Activated gamma-delta T cell treated with anti-CD3 and anti-CD28 coated beads, Interleukin-2, amount 50 U/mL, for 16 hours (primary cell): Measurements from ENCODE around the gene PCAT6.
"Not testable (repeated sequence)": the region's sequence is repeated elsewhere in the genome, so short reads cannot be mapped to it uniquely, and the experiment has no call there.

Experiments used
- DNase-seq: peaks from one replicate; pipeline ENCODE4 v3.0.0-alpha.2; 2020; ENCODE audit warnings: low read depth

PCAT6 gene

DNA sequence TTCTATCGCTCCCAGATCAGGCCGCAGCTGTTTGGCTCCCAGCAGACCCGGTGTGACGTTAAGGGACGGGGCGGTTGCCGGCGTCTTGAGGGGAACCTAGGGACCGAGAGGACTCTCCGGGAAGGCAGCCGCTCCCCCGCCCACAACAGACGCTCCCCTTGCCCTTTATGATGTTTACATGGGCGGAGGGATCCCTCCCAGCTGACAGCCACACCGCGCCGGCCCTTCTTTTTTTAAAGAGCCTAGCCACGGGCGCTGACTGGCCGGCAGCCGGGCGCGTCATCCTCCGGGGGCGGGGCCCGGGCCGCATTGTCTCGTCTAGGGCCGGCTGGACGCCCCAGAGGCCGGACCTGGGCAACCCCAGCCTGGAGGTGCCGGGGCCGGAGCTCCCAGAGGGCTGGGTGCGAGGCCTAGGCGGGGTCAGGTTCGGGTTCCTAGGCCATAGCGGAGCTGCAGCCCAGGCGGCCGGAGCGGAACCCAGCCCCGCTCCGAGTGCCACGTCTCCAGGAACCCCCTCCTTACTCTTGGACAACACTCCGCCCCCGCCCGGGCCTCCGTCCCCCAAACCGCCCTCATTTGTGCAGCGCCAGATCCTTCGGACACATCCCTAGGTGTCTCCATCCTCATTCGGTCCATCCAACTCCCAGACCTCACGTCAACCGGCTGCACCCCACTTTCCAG, at the start of gene PCAT6:
Gene PCAT6 (plus strand): TSS at position 340 of the 681 bp plus-strand sequence.
- DNase-seq: peak; percentile 81

- DNase-seq: no peak
Measured at GRCh38 chr1:202762019-202762418, 48.7 kb upstream of the PCAT6 start.

DNA sequence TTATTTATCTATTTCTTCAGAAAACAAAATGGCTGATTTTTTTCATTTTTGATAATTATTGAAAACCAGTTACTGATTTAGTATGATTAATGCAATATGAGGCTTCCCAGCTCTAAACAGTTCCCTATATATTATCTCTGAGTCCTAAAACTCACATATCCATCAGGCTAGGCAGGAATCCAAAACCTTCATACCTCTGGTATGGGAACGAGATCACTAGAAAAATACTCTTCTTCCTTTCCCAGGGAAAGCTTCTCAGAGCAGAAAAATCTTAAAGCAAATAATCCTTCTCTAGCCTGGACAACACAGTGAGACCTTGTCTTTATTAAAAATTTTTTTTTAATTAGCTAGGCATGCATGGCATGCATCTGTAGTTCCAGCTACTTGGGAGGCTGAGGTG, 45.0 kb upstream of the PCAT6 start:
- no peak for DNase-seq

DNA sequence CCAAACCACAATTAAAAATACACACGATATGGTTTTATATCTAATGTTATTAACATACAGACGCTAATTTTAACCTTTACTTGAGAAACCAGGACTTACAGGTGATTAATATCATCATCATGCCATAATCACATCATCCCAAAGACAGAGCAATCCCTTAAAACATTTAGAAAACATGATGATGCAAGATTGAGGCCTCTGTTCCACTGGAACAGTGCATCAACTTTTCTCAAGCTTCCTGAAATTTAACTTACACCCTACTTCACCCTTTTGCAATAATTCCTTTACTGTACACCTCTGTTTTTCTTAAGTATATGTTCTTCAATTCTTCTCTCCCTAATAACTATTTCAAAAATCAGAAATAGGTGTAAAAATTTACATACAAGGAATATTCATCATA, 40.6 kb upstream of the PCAT6 start:
- DNase-seq: no peak

- DNase-seq: no peak
Measured at GRCh38 chr1:202781180-202781579, 29.6 kb upstream of the PCAT6 start.

DNA sequence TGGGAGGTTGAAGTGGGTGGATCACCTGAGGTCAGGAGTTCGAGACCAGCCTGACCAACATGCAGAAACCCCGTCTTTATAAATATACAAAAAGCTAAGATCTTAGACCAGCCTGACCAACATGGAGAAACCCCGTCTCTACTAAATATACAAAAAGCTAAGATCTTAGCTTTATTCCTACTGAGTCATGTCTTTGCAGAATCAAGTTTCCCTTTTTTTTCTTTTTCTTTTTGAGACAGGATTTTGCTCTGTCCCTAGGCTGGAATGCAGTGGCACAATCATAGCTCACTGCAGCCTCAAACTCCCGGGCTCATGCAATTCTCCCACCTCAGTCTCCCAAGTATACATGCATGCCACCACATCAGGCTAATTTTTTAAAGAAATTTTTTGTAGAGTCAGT, 23.9 kb upstream of the PCAT6 start:
- DNase-seq: no peak

DNA sequence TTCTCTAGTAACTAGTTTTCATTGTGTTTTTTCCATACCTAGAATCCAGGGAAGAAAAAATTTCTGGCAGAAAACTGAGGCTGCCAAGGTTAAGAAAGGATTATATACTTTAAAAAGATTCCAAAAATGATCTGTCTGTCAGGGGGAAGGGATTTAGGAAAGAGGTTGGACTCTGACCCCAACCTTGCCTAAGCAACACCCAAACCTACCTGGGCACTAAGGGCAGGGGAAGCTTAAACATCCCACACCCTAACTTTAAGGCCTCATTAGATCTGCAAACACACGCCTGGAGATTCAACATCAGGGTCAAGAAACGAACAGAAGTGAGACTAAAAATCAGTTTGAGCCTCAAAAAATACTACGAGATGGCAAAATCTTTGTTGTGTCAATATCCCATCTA, 22.0 kb upstream of the PCAT6 start:
- DNase-seq: no peak

GRCh38 chr1:202791077-202791747, 19.5 kb upstream of the PCAT6 start:
- DNase-seq: no peak

DNA sequence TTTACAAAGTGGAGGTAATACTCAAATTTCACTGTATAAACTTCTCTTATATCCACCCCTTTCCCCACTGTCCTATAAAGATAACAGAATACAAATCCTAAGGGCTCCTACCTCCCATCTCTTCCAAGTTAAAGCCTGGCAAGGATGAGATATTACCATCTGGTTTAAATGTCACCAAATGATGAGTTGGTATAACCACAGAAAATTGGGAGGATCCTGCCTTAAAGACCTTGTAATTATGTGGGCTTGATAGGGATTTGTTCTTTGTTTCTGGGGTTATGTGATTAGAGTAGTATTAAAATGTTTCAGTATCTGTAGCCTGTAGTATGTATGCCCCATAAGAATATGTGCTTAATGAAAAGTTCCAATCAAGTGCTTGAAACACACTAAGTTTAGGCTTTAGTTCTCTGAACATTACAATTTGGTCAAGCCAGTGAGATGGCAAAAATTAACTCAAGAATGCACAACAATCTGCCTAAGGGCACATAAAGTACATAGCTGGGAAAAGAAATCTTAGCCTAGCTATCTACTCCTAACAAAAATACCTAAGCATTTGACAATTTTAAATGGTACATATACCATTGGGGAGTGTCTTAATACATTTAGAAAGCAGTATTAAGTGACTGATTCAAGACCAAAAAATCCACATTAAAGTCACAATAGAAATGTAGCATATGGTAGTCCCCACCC, 16.6 kb upstream of the PCAT6 start:
- DNase-seq: no peak

GRCh38 chr1:202794931-202795330, 15.8 kb upstream of the PCAT6 start:
- not testable (repeated sequence) for DNase-seq

DNA sequence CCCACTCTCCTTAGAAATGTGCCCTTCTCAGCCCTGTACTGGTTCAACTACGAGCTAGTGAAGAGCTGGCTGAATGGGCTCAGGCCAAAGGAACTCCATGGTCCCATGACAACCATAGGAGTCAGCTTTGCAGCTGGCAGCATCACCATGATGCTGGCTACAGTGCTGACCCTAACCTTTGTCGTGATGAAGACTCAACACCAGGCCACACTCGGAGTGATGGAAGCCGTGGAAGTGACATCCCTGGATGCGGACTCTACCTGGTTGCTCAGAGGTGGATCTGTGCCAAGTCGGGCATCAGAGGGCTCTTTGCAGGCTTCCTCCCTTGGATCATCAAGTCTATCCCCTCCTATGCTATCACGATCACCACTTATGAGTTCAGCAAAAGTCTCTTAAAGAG, 14.1 kb upstream of the PCAT6 start:
- DNase-seq: no peak

DNA sequence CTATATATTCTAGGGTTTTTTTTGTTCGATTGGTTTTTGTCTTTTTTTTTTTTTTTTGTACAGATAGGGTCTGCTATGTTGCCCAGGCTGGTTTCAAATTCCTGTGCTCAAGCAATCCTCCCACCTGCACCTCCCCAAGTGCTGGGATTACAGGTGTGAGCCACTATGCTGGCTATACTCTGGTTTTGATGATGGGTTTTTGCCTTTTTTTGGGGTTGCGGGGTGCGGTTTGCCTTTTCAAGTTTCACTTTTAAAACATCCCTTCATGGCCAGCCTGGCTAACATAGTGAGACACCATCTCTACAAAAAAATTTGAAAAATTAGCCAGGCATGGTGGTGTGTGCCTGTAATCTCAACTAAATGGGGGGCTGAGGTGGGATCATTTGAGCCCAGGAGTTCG, 12.5 kb upstream of the PCAT6 start:
- DNase-seq: no peak

DNA sequence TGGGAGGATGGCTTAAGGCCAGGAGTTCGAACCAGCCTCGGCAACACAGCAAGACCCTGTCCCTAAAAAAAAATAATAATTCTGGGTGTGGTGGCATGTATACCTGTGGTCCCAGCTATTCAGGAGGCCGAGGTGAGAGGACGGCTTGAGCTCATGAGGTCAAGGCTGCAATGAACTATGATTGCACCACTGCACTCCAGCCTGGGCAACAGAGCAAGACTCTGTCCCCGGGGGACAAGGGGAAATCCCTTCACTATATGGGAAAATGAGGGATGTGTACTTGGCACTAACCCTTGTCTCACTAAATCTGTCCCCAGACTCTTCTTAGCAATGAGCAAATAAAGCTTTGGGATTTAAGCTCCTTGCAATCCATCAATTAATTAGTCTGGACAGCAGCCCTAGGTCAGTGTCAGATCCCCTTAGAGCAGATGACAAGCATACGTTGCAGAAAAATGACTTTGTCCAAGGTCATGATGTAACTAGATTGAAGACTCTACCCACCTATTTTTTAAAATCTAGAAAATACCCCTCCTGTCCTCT, 11.9 kb upstream of the PCAT6 start:
- no peak for DNase-seq

DNA sequence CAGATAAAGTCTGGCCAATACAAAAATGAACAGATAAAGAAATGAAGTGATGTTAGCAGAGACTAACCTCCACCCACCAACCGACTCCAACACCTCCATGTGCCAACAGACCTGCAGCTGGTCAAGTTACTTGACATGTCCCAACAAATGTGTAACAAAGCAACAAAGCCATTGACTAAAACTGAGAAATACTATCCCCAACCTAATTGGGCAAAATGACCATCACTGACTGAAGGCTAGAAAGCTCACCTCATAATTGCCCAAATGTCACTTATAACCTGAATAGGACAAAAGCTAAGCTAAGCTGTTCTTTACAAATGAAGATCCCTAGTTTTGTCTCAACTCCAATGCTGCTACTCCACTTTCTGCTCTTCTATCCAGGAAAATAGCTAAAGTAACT, 10.0 kb upstream of the PCAT6 start:
- no peak for DNase-seq

- no peak for DNase-seq
Measured at GRCh38 chr1:202801175-202801574, 9.6 kb upstream of the PCAT6 start.

DNA sequence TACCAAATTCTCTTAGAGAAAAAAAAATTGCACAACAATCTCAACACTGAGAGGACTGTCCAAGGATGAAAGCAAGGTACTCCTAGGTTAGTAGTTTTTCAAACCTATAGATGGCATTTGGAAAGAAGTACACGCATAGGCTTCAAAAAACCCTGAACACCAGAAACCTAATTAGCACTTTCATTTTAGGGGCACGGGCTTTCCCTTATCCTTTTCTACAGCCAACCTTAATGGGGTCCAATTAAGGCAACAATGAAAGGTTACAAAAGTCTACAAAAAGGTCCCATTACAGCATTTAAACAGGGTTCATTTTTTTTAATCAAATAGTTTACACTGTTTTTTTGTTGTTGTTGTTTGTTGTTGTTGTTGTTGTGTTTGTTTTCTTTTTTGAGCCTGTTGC, 8.7 kb upstream of the PCAT6 start:
- no peak for DNase-seq

- DNase-seq: no peak
Measured at GRCh38 chr1:202802998-202803932, 7.5 kb upstream of the PCAT6 start.

DNA sequence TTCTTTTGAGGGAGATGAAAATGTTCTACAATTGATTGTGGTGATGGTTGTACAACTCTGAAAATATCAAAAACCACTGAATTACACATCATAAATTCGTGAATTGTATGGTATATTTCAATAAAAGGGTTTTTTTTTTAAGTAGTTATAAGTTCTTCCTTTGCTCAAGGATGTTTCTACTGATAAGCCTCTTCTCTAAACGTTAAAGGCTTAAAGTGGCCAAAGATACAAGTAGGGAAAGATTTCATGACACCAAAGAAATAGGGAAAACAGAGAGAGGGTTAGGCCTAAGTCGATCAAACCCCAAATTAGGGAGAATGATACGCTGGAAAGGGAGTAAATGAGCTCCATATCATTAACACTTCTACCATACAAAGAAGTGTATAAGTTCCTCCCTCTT, 6.6 kb upstream of the PCAT6 start:
- DNase-seq: no peak

DNA sequence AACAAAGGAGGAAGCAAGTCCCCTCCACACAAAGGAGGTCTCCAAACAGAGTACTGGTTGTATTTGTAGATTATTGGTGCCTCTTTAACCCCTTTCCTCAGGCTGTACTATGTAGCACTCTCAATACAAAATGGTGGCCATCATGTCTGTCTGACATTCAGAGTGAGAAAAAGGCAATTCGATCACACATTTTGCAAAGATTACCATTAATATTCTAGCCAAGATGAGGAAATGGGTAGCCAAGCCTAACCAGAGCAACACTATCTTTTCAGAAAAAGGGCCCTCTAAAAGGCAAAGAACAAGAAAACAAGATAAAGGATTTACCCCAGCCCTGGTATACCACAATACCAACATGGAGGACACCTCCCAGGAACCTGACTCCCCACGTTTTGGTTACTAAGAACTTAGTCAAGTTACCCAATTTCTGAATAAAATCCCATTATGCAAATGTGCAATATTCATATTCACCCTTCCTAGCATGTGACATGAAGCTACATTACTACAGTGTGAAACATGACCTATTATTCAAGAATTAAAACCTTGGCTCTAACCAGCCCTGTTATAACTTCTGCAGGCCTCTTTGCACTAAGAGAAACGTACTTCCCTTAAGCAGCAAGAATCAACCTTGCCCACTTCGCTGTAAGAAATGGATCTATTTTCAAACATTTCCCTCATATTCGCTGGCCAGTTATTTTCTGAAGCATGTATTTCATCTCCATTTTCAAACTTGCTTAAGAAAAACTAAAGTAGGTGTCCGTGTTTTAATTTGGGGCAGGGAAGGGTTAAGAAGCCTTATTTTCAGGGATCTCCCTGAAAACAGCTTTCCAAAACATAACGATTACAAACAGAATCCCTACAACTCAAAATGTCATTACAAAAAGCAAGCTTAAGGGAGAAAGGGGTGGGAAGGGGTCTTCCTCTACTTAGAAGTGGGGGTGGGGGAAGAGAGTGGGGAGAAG, 4.6 kb upstream of the PCAT6 start:
- DNase-seq: no peak

- no peak for DNase-seq
Measured at GRCh38 chr1:202806845-202807450, 3.8 kb upstream of the PCAT6 start.
